Astrocyte (in vitro differentiated cells and primary cell): Measurements from ENCODE around the gene LILRA1.

ENCODE experiments used
- EZH2 ChIP-seq: IDR thresholded peaks from 2 replicates; pipeline ENCODE4 v1.6.1; 2012; ENCODE audit warnings: mild to moderate bottlenecking, low read length, inconsistent platforms; ENCODE audit not compliant: insufficient read depth
- TF ChIP-seq, protein P1 (sequence below): IDR thresholded peaks from 2 replicates; pipeline ENCODE4 v1.5.1; 2011; ENCODE audit warnings: low read depth, mild to moderate bottlenecking, inconsistent platforms, low read length, moderate library complexity; ENCODE audit not compliant: insufficient read depth

DNA sequence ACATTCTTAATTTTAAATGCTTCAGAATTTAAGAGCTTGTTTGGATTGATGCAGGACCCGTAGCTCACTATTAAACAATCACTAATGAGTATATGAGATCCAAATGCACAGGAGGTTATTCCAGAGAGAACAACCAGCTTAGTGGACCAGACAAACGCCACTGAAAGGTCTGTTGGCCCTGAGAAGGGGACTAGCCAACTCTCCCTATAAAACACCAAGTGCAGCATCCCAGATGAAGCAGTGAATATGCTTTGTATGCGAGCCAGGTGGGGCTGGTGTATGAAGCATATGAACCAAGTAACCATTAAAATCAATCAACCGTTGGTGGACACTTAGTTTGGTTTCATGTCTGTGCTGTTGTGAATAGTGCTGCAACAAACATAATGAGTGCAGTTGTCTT is 27.0 kb downstream of the LILRA1 start:
- TF ChIP-seq, protein P1, sequence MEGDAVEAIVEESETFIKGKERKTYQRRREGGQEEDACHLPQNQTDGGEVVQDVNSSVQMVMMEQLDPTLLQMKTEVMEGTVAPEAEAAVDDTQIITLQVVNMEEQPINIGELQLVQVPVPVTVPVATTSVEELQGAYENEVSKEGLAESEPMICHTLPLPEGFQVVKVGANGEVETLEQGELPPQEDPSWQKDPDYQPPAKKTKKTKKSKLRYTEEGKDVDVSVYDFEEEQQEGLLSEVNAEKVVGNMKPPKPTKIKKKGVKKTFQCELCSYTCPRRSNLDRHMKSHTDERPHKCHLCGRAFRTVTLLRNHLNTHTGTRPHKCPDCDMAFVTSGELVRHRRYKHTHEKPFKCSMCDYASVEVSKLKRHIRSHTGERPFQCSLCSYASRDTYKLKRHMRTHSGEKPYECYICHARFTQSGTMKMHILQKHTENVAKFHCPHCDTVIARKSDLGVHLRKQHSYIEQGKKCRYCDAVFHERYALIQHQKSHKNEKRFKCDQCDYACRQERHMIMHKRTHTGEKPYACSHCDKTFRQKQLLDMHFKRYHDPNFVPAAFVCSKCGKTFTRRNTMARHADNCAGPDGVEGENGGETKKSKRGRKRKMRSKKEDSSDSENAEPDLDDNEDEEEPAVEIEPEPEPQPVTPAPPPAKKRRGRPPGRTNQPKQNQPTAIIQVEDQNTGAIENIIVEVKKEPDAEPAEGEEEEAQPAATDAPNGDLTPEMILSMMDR = no peak
- no peak for TF ChIP-seq EZH2
